Measurements from ENCODE around the gene CLRN3. TPM values are rescaled to one million over a fixed set of nuclear protein-coding genes. Genes with fewer than 3 reads are reported as not detected.
A peak's percentile ranks its signal among the peaks of the same experiment; 100 is the strongest.

The CLRN3 gene
- total RNA-seq, 2 experiments from 2014 or later = not detected

DNA sequence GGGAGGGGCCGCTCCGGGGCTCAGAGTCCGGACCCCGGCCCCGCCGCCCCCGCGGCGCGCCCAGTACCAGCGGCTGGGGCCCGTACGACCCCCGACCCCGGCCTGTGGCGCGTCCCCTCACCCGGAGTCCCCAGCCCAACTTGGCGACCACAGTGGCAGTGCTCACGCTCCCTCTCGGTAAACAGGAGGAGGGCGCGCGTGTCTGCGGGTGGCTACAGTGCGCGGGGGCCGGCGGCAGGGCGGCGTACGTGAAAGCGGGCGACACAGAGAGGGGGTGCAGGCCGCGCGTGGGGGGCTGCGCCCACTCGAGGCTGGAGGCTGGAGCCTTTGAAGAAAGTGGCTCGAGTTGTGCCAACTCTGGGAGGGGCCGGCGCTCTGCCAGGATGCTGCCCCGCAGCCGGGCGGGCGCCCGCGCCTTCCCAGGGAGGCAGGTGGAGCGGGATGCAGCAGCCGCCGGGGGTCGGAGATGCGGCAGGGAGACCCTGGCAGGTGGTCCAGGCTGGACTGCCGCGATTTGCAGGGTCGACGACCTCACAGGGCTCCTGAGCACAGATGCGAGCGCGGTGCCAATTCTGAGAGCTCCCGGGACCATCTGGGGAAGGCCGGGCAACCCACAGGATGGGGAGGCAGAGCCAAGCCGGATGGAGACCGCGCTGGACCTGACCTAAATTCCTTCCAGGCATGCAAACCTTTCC is 14.8 kb upstream of the CLRN3 start:
- POLR2A ChIA-PET = no interaction called here
- DNase-seq (peak; percentile 52), ATAC-seq (peak; percentile 18)
- Mint-ChIP-seq H3K36me3 (ENCODE audit: low read depth) (no peaks in the 10 kb centered on the region), H3K27ac (no peak overlapping the region), H3K27me3 (peaks cover 21% of the 10 kb centered on the region), H3K4me1 (no peaks in the 10 kb centered on the region), H3K4me3 (peak overlapping the region; percentile 35), H3K9me3 (ENCODE audit: low read depth) (no peaks in the 10 kb centered on the region)
- CTCF ChIA-PET = interaction anchor here (0.7 to 5.8 kb wide), 15 partner anchors 9 to 184 kb away, joined by 3 to 147 read pairs (median 4); no protein-coding TSS in a partner anchor
- intact Hi-C loops (cut with DNase I, micrococcal nuclease) = loop anchor here (1.0 to 5.0 kb wide), 5 partner anchors 84 to 245 kb away; no protein-coding TSS in a partner anchor

DNA sequence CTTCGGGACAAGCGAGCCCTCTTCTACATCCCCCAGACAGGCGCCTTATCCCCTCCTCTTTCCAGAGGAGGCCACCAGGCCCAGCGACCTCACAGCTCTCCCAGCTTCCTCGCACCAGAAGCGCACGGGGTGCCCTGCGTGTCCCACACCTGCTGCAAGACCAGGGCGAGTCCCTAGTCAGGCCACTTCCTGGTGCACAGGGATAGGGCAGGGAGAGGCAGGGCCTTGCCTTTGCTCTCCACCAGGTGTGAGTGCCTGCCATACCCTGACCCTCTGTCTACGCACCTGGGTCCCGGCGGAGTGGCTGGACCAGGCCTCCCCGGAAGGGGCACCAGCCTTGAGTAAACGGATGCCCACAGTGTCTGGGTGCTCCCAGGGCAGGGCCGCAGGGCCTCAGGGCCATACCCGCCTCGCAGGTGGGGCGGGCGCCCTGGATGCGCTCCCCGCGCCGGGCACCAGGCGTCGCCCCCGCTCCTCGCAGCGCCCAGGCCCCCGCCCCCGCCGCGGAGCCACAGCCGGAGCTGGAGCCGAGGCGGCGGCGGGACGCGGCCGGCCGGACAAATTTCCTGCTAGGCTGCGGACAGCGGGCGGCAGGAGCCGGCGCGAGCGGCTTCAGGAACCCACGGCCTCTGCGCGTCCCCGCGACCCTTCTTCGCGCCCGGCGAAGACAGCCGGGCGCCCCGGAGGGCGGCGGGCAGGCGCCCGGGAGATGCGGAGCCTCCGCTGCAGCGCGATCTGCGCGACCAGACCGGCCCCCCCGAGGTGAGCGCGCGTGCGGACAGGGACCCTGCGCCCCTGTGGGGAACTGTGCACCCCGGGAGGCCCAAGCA is 14.0 kb upstream of the CLRN3 start, which contains the start of gene PTPRE:
PTPRE (plus strand) TSS at position 556 of the 830 bp plus-strand sequence. CDS start 133,779 bp downstream, outside the sequence.
- ChIA-PET POLR2A (interaction anchor here (0.6 kb wide), 1 partner anchor 105 kb away, joined by 3 read pairs; no protein-coding TSS in a partner anchor), CTCF (interaction anchor here (0.6 to 5.8 kb wide), 18 partner anchors 8 to 265 kb away, joined by 3 to 147 read pairs (median 4); no protein-coding TSS in a partner anchor)
- ATAC-seq (peak; percentile 98), DNase-seq (peak; percentile 86)
- intact Hi-C loops (cut with DNase I, micrococcal nuclease) = loop anchor here (1.0 to 5.0 kb wide), 6 partner anchors 85 to 246 kb away; no protein-coding TSS in a partner anchor
- H3K36me3 Mint-ChIP-seq (ENCODE audit: low read depth) = no peaks in the 10 kb centered on the region
- no peaks in the 10 kb centered on the region for H3K4me1 Mint-ChIP-seq
- peaks cover 21% of the 10 kb centered on the region for H3K27me3 Mint-ChIP-seq
- peak within 1 kb of the TSS; percentile 59 for H3K27ac Mint-ChIP-seq
- no peaks in the 10 kb centered on the region for H3K9me3 Mint-ChIP-seq (ENCODE audit: low read depth)
- peak within 1 kb of the TSS; percentile 35 for H3K4me3 Mint-ChIP-seq

DNA sequence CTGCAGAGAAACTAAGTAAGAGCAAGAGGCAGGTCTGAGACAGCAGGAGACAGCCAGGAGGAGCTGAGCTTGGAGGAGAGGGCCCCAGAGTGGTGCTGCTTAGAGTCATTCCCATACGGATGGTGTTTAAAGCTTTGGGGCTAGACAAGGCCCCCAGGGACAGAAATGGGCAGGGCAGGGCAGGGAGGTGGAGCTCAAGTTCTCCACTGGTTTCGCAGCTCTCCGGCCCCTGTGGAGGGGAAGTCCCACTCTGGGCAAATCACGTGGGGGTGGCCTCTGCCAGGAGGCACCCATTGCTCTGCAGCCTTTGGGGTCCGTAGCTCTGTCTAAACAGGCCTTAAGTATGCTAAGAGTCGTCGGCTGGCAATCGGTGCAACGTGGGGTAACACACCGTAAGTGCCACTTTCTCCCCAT is 13.1 kb upstream of the CLRN3 start:
- no peak overlapping the region for H3K27ac Mint-ChIP-seq

DNA sequence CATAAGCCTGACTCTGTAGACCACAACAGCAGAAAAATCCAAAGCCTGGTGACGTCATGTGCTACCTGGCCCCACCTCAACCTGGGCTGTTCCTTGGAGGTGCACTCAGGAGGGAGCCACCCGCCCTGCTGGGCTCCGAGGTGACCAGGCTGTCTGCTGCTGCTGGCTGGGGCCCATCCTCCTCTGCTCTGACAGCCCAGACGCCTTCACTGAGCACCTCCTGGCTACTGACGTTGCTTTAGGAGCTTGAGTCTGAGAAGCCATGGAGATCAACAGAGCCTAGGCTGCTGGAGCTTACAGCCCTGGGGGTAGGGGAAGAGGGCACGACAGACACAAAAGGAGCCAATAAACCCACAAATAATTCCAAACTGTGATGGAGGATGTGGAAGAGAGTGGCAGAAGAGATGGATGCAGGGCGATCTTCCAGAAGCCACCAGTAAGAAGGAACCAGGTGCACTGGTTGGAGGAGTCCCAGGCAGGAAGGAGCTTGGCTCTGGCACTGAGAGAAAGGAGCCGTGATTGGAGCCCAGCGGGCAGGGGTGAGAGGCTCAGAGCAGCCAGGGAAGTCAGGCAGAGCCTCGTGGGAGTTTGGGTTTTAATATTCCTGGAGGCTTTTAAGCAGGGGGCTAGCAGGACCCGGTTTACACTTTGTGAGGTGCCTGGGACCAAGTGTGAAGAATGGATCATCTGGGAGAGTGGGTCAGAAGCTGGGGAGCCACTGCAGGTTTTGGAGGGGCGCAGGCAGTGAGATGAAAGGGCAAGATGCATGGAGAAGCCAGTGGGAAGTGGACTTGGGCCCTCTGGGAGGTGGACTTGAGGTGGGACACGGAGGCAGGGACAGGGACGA is 12.5 kb upstream of the CLRN3 start:
- intact Hi-C loops (cut with DNase I, micrococcal nuclease) = loop anchor here in 1 of 2 experiments (5.0 kb wide), 2 partner anchors 87 to 247 kb away; no protein-coding TSS in a partner anchor
- POLR2A ChIA-PET = interaction anchor here (1.6 kb wide), 1 partner anchor 106 kb away, joined by 5 read pairs; no protein-coding TSS in a partner anchor
- no peaks in the 10 kb centered on the region for H3K36me3 Mint-ChIP-seq (ENCODE audit: low read depth)
- H3K9me3 Mint-ChIP-seq (ENCODE audit: low read depth) = no peaks in the 10 kb centered on the region
- CTCF ChIA-PET = interaction anchor here (0.8 to 5.8 kb wide), 13 partner anchors 10 to 267 kb away, joined by 3 to 147 read pairs (median 4); partner anchors contain the start of gene CLRN3
- H3K27ac Mint-ChIP-seq = no peak overlapping the region
- H3K4me3 Mint-ChIP-seq = no peak overlapping the region
- DNase-seq (no peak), ATAC-seq (no peak)
- no peaks in the 10 kb centered on the region for H3K4me1 Mint-ChIP-seq
- peaks cover 21% of the 10 kb centered on the region for H3K27me3 Mint-ChIP-seq

More for the DNA sequence above, 13.1 kb upstream of the CLRN3 start:
- Mint-ChIP-seq H3K4me1 (no peaks in the 10 kb centered on the region), H3K4me3 (peak overlapping the region; percentile 8), H3K27me3 (peaks cover 21% of the 10 kb centered on the region), H3K9me3 (ENCODE audit: low read depth) (no peaks in the 10 kb centered on the region), H3K36me3 (ENCODE audit: low read depth) (no peaks in the 10 kb centered on the region)
- POLR2A ChIA-PET = interaction anchor here (1.6 kb wide), 1 partner anchor 105 kb away, joined by 5 read pairs; no protein-coding TSS in a partner anchor
- DNase-seq (no peak), ATAC-seq (no peak)
- CTCF ChIA-PET = interaction anchor here (0.8 to 5.8 kb wide), 16 partner anchors 9 to 266 kb away, joined by 3 to 147 read pairs (median 4); partner anchors contain the start of gene CLRN3
- intact Hi-C loops (cut with DNase I, micrococcal nuclease) = loop anchor here (1.0 to 5.0 kb wide), 5 partner anchors 86 to 246 kb away; no protein-coding TSS in a partner anchor

DNA sequence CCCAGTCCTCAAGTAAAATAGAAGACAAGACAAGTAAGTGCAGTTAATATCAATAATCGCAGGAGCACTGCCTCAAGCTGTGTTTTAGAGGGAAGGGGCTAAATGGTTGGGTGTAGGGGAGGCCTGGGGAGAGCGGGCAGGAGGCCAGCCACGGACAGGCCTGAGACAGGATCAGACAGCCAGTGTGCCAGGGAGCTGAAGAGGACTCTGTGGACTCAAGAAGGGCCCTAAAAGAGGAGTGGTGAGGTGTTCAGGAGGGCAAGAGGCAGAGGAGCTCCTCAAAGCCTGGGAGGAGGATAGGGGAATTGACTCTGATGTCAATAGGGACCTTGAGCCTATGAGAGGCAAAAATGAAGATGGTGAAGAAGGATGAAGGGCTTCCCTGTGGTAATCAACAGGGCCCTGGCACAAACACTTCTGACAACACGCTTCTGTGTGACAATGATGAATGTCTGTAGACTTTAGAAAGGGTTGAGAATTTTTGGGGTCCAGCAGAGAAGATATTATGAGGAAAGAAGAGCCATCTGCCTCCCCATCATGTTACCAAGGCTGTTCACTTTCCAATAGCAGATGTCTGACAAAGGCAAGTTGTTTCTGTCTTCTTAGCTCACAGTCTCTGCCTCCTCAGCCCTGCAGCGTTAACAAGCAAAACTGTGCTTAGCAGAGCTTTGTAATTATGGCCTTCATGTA is 11.7 kb upstream of the CLRN3 start:
- Mint-ChIP-seq H3K27ac (no peak overlapping the region), H3K36me3 (ENCODE audit: low read depth) (no peaks in the 10 kb centered on the region), H3K27me3 (peaks cover 22% of the 10 kb centered on the region), H3K4me1 (no peaks in the 10 kb centered on the region), H3K4me3 (no peak overlapping the region), H3K9me3 (ENCODE audit: low read depth) (no peaks in the 10 kb centered on the region)
- intact Hi-C loops (cut with DNase I, micrococcal nuclease) = no loop called here
- DNase-seq (no peak), ATAC-seq (no peak)
- POLR2A ChIA-PET = interaction anchor here (1.6 kb wide), 1 partner anchor 107 kb away, joined by 5 read pairs; no protein-coding TSS in a partner anchor
- CTCF ChIA-PET = interaction anchor here (0.7 to 5.8 kb wide), 4 partner anchors 12 to 159 kb away, joined by 3 to 147 read pairs (median 5); partner anchors contain the start of gene CLRN3

DNA sequence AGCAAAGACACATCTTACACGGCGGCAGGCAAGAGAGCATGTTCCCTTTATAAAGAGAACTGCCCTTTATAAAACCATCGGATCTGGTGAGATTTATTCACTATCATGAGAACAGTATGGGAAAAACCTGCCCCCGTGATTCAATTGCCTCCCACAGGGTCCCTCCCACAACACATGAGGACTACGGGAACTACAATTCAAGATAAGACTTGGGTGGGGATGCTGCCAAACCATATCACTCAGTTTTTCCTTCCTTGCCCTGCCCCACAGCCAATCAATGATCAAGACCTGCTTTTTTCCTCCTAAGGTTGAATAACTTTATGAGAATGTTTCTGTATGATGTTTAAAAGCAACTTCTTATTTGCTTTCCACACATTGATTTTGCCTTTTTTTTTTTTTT is 11.0 kb upstream of the CLRN3 start:
- ATAC-seq (no peak), DNase-seq (no peak)
- H3K4me3 Mint-ChIP-seq = no peak overlapping the region
- CTCF ChIA-PET = interaction anchor here (0.7 to 5.8 kb wide), 2 partner anchors 83 to 106 kb away, joined by 3 to 147 read pairs; no protein-coding TSS in a partner anchor
- H3K36me3 Mint-ChIP-seq (ENCODE audit: low read depth) = no peaks in the 10 kb centered on the region
- intact Hi-C loops (cut with DNase I, micrococcal nuclease) = no loop called here
- POLR2A ChIA-PET = no interaction called here
- H3K27me3 Mint-ChIP-seq = peaks cover 23% of the 10 kb centered on the region
- H3K27ac Mint-ChIP-seq = no peak overlapping the region
- no peaks in the 10 kb centered on the region for H3K9me3 Mint-ChIP-seq (ENCODE audit: low read depth)
- H3K4me1 Mint-ChIP-seq = no peaks in the 10 kb centered on the region

DNA sequence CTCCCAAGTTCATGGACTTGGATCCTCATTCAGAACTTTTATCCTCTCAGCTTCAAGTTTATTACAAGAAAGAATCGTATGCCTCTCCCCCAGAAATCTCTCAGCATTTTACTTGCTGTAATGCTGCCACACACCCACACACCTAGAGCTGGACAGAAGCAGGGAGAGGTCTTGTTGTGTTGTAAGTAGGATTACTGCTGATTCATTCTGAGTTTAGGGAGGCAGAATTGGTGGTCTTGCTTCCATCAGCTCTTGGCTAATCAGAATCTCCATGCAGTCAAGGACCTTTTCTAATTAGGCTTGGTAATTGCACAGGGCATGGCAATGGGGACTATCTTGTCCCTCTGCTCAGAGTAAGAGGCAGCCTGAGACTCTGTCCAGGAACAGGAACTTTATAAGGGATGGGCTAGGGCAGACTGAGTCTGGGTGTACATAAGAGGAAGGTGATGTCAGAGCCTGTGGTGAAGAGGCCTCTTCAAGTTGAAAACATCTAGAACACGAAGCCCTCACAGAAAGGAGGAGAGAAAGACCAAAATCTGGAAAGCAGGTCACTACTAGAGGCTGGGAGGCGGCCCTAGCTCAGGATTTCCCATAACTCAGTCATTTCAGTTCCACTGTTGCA is 7.1 kb upstream of the CLRN3 start:
- DNase-seq (no peak), ATAC-seq (peak; percentile 39)
- Mint-ChIP-seq H3K27ac (no peak overlapping the region), H3K4me3 (no peak overlapping the region), H3K4me1 (no peaks in the 10 kb centered on the region), H3K27me3 (peaks cover 10% of the 10 kb centered on the region), H3K9me3 (ENCODE audit: low read depth) (peaks cover 2% of the 10 kb centered on the region), H3K36me3 (ENCODE audit: low read depth) (no peaks in the 10 kb centered on the region)
- ChIA-PET CTCF (interaction anchor here (1.6 to 1.7 kb wide), 2 partner anchors 25 to 111 kb away, joined by 4 read pairs; no protein-coding TSS in a partner anchor), POLR2A (no interaction called here)
- intact Hi-C loops (cut with DNase I, micrococcal nuclease) = no loop called here

DNA sequence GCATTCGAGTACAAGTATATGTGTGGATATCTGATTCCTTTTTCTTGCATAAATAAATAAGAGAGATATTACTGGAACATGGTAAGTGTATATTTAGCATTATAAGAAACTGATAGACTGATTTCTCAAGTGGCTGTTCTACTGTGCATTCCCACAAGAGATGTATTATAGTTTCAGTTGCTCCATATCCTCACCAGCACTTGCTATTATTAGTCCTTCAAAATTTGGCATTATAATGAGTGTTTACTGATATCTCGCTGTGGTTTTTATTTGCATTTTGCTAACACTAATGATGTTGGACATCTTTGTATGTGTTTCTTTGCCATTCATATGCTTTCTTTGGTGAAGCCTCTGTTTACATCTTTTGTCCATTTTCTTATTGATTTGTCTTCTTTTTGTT is 4.4 kb upstream of the CLRN3 start:
- no peaks in the 10 kb centered on the region for H3K4me1 Mint-ChIP-seq
- no peak for DNase-seq
- CTCF ChIA-PET = no interaction called here
- POLR2A ChIA-PET = no interaction called here
- no peaks in the 10 kb centered on the region for H3K36me3 Mint-ChIP-seq (ENCODE audit: low read depth)
- ATAC-seq = no peak
- H3K9me3 Mint-ChIP-seq (ENCODE audit: low read depth) = peaks cover 2% of the 10 kb centered on the region
- intact Hi-C loops (cut with DNase I, micrococcal nuclease) = no loop called here
- peaks cover 10% of the 10 kb centered on the region for H3K27me3 Mint-ChIP-seq
- H3K27ac Mint-ChIP-seq = no peak overlapping the region
- H3K4me3 Mint-ChIP-seq = no peak overlapping the region

DNA sequence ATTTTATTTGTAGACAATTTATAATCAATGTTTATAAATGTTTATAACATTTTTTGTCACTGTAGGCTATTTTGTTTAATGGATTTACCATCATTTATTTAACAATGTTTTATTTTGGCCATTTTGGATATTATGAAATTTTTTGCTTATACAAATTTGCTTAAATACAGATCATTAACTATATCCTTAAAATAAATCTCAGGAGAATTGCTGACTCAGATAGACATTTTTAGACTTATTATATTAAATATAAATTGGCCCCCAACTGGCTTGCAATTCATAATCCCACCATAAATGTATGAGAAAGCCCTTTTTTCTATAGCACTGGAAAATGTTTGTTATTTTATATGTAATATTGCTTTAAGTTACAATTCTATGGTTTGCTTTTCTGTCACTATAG is 3.8 kb upstream of the CLRN3 start:
- intact Hi-C loops (cut with DNase I, micrococcal nuclease) = no loop called here
- Mint-ChIP-seq H3K4me1 (no peaks in the 10 kb centered on the region), H3K27me3 (peaks cover 10% of the 10 kb centered on the region), H3K27ac (no peak overlapping the region), H3K4me3 (no peak overlapping the region), H3K9me3 (ENCODE audit: low read depth) (peaks cover 2% of the 10 kb centered on the region), H3K36me3 (ENCODE audit: low read depth) (no peaks in the 10 kb centered on the region)
- DNase-seq = no peak
- ATAC-seq = no peak
- ChIA-PET POLR2A (no interaction called here), CTCF (no interaction called here)

DNA sequence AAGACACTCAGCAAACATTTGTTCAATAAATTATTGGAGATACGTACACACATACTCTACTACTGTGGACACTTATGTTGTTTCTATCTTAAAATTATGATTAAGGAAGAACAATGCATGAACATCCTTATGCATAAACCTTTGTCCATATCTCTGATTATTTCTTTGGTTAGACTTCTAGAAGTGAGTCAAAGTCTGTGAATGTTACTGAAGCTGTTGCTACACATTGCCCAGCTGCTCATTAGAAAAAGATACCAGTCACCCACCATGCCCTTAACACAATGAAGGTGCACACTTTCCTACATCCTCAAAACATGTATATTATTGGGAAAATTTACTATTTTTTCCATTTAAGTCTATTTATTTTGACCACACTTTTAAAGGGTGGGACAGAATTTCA is 1.4 kb upstream of the CLRN3 start:
- Mint-ChIP-seq H3K4me1 (no peaks in the 10 kb centered on the region), H3K4me3 (no peak overlapping the region), H3K36me3 (ENCODE audit: low read depth) (no peaks in the 10 kb centered on the region), H3K9me3 (ENCODE audit: low read depth) (peaks cover 2% of the 10 kb centered on the region), H3K27me3 (peaks cover 4% of the 10 kb centered on the region), H3K27ac (no peak overlapping the region)
- DNase-seq (no peak), ATAC-seq (no peak)
- ChIA-PET POLR2A (no interaction called here), CTCF (interaction anchor here (2.0 kb wide), 1 partner anchor 117 kb away, joined by 9 read pairs; no protein-coding TSS in a partner anchor)
- intact Hi-C loops (cut with DNase I, micrococcal nuclease) = no loop called here
